Measurements from ENCODE around the gene PEX6. TPM values are rescaled to one million over a fixed set of nuclear protein-coding genes. Genes with fewer than 3 reads are reported as not detected.

Gene PEX6
- total RNA-seq, 1 experiment from 2014 or later = 25.8 TPM

- H3K4me1 Mint-ChIP-seq (ENCODE audit: insufficient read depth, unreplicated experiment) = peaks cover 33% of the 10 kb centered on the region
- TF ChIP-seq CTCF (IDR thresholded peaks at IDR 0.05; ENCODE audit: unreplicated experiment) = no peak
- H3K4me3 Mint-ChIP-seq (ENCODE audit: unreplicated experiment) = peak overlapping the region; percentile 78
- POLR2A ChIA-PET = interaction anchor here (0.6 to 3.0 kb wide), 22 partner anchors 10 to 203 kb away, joined by 3 to 39 read pairs (median 4); partner anchors contain the start of genes BICRAL, CNPY3, CUL7 and GNMT
- BruUV-seq (replicated peaks) = no TSS peak
- no peaks in the 10 kb centered on the region for H3K9me3 Mint-ChIP-seq (ENCODE audit: unreplicated experiment)
- intact Hi-C loops (cut with micrococcal nuclease) = loop anchor here (1.0 kb wide), 1 partner anchor 28 kb away; the partner anchor contains the start of gene MEA1
- H3K27me3 Mint-ChIP-seq (ENCODE audit: insufficient read depth, unreplicated experiment) = no peaks in the 10 kb centered on the region
- peaks cover 14% of the 10 kb centered on the region for H3K36me3 Mint-ChIP-seq (ENCODE audit: insufficient read depth, unreplicated experiment)
- H3K27ac Mint-ChIP-seq (ENCODE audit: low read depth, unreplicated experiment) = peak overlapping the region; percentile 90
- DNase-seq (ENCODE audit: unreplicated experiment) = no peak
- CTCF ChIA-PET = interaction anchor here (0.6 kb wide), 1 partner anchor 485 kb away, joined by 5 read pairs; no protein-coding TSS in a partner anchor
Measured at GRCh38 chr6:42984924-42985475, 6.0 kb upstream of the PEX6 start.

DNA sequence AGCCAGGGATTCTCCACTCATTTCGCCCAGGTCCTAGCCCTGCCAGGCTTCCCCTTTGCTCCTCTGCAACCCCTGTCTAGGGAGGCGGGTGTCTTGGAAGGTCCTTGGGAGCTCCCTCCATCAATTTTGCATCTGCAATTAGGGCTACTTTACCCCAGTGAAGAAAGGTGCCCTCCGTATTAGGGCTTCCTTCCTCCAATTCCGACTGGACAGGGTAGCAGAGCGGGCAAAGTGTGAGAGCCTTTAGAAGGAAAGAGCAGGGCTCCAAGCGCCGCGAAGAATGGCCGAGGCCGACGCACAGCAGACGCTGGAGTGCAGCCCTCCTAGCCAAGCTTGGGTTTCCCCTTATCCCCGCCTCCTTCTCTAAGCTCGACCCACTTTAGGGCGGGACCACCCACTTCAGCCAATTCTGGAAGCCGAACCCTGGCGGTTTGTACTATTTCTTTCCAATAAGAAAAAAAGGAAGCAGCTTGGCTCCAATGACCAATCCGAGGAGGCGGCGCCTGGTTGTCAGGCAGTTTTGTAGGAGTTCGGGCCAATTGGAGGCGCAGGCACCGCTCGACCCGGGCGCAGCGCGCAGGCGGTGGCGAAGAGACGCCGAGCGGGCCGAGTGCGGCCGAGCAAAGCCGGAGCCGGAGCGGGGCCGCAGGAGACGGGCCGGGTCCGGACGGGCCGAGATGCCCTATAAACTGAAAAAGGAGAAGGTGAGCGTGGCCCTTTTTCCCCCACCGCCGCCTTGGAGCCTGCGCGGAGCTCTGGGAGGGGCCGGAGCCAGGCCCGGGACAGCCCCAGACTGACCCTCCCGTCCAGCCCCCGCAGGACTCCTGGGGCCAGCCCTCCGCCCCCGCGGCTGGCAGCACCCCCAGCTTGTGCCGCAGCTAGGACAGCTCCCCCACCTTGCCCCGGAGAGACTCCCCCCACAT lies 5.3 kb upstream of the PEX6 start, which contains the start of gene PPP2R5D:
TSS of gene PPP2R5D (plus strand) at position 570 of the 923 bp plus-strand sequence. CDS start at position 678, 108 bp downstream.
- CTCF ChIA-PET = interaction anchor here (0.6 kb wide), 2 partner anchors 21 to 165 kb away, joined by 3 to 7 read pairs; no protein-coding TSS in a partner anchor
- Mint-ChIP-seq H3K4me3 (ENCODE audit: unreplicated experiment) (peak within 1 kb of the TSS; percentile 78), H3K9me3 (ENCODE audit: unreplicated experiment) (no peaks in the 10 kb centered on the region), H3K36me3 (ENCODE audit: insufficient read depth, unreplicated experiment) (peaks cover 13% of the 10 kb centered on the region), H3K27me3 (ENCODE audit: insufficient read depth, unreplicated experiment) (no peaks in the 10 kb centered on the region), H3K27ac (ENCODE audit: low read depth, unreplicated experiment) (peak within 1 kb of the TSS; percentile 90), H3K4me1 (ENCODE audit: insufficient read depth, unreplicated experiment) (peaks cover 39% of the 10 kb centered on the region)
- DNase-seq (ENCODE audit: unreplicated experiment) = peak; percentile 99
- BruUV-seq (replicated peaks) = no TSS peak
- POLR2A ChIA-PET = interaction anchor here (0.6 to 3.0 kb wide), 37 partner anchors 10 to 645 kb away, joined by 3 to 39 read pairs (median 4); partner anchors contain the start of genes BICRAL, CNPY3, CUL7 and GNMT
- no peak for TF ChIP-seq CTCF (IDR thresholded peaks at IDR 0.05; ENCODE audit: unreplicated experiment)
- intact Hi-C loops (cut with micrococcal nuclease) = loop anchor here (1.0 kb wide), 1 partner anchor 29 kb away; the partner anchor contains the start of gene MEA1

DNA sequence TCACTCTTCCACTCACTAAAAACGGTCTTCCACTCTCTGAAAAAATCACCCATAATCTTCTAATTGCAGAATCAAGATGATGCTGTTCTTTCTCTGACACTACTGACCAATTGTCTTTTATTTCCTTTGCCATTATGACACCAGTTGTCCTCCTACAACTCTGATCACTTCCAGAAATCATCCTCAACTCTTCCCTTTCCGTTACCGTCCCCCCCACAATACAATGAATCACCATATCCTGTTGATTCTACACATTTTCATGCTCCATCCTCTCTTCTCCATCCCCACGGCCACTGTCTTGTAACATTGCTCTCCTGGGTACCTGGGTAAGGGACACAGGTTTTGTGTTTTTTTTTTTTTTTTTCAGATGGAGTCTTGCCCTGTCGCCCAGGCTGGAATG lies 2.9 kb upstream of the PEX6 start:
- no peak overlapping the region for H3K4me3 Mint-ChIP-seq (ENCODE audit: unreplicated experiment)
- CTCF ChIA-PET = interaction anchor here (0.7 kb wide), 1 partner anchor 15 kb away, joined by 3 read pairs; no protein-coding TSS in a partner anchor

More for the DNA sequence above, 2.9 kb upstream of the PEX6 start:
- Mint-ChIP-seq H3K4me1 (ENCODE audit: insufficient read depth, unreplicated experiment) (peaks cover 33% of the 10 kb centered on the region), H3K9me3 (ENCODE audit: unreplicated experiment) (no peaks in the 10 kb centered on the region), H3K27ac (ENCODE audit: low read depth, unreplicated experiment) (no peak overlapping the region), H3K36me3 (ENCODE audit: insufficient read depth, unreplicated experiment) (peaks cover 25% of the 10 kb centered on the region), H3K27me3 (ENCODE audit: insufficient read depth, unreplicated experiment) (no peaks in the 10 kb centered on the region)
- POLR2A ChIA-PET = no interaction called here
- intact Hi-C loops (cut with micrococcal nuclease) = no loop called here
- no peak for DNase-seq (ENCODE audit: unreplicated experiment)
- no TSS peak for BruUV-seq (replicated peaks)
- no peak for TF ChIP-seq CTCF (IDR thresholded peaks at IDR 0.05; ENCODE audit: unreplicated experiment)

All from MCF 10A (cell line).